Gastroesophageal sphincter (tissue), 4 donors: ENCODE measurements around the gene MS4A2. TPM values are rescaled to one million over a fixed set of nuclear protein-coding genes. Genes with fewer than 3 reads are reported as not detected.
"Not testable (repeated sequence)": the region's sequence is repeated elsewhere in the genome, so short reads cannot be mapped to it uniquely, and the experiment has no call there.

Experiments used
- ATAC-seq: fragments of 150-250 bp; one replicate; pipeline ENCODE4 v1.9.1; 2016; ENCODE audit warnings: mild to moderate bottlenecking, moderate library complexity
- H3K27ac ChIP-seq, 4 donors: fragments of 200-600 bp; sonication (generic) in 3 of 4; 1 replicate in 3 of 4; 2 replicates in 1 of 4; pipeline ENCODE4 v1.5.1; 2016 to 2019
- H3K27me3 ChIP-seq: fragments of 200-600 bp; sonication (generic); one replicate; pipeline ENCODE4 v1.5.1; 2019
- H3K36me3 ChIP-seq, 2 donors: fragments of 200-600 bp; sonication (generic); one replicate each; pipeline ENCODE4 v1.5.1; 2019; ENCODE audit warnings: control low read depth in 1 of 2
- H3K4me1 ChIP-seq, 3 donors: fragments of 200-600 bp; sonication (generic); 1 replicate in 2 of 3; 2 replicates in 1 of 3; pipeline ENCODE4 v1.5.1; 2016 to 2019; ENCODE audit warnings: control low read depth in 2 of 3
- H3K4me3 ChIP-seq, 2 donors: fragments of 200-600 bp; sonication (generic); one replicate each; pipeline ENCODE4 v1.5.1; 2019; ENCODE audit warnings: mild to moderate bottlenecking in 1 of 2, moderate library complexity in 1 of 2
- H3K9me3 ChIP-seq, 3 donors: fragments of 200-600 bp; sonication (generic); one replicate each; pipeline ENCODE4 v1.5.1; 2017 to 2019; ENCODE audit warnings: control low read depth in 2 of 3
- CTCF ChIP-seq, 4 experiments: fragments of 200-600 bp in 2 of 4; fragments of 450-650 bp in 2 of 4; sonication (generic) in 1 of 4; IDR thresholded peaks; one replicate each; pipeline ENCODE4 v1.5.1; 2017 to 2019; ENCODE audit warnings: antibody characterized with exemption in 4 of 4, mild to moderate bottlenecking in 2 of 4, moderate library complexity in 2 of 4
- EP300 ChIP-seq: sonication (generic); formaldehyde crosslinking; IDR thresholded peaks from one replicate; pipeline ENCODE4 v1.6.1; 2017; ENCODE audit warnings: antibody characterized with exemption, mild to moderate bottlenecking
- POLR2A ChIP-seq, 2 donors: fragments of 450-650 bp; IDR thresholded peaks; one replicate each; pipeline ENCODE4 v1.6.1; 2017; ENCODE audit warnings: antibody characterized with exemption in 2 of 2, mild to moderate bottlenecking in 2 of 2, moderate library complexity in 1 of 2
- POLR2AphosphoS5 ChIP-seq: sonication (generic); formaldehyde crosslinking; IDR thresholded peaks from one replicate; pipeline ENCODE4 v1.6.1; 2017; ENCODE audit warnings: antibody characterized with exemption
- WGBS, 2 donors: methylation state at CpG; one replicate each; pipeline ENCODE4 v1.1.5; 2018; ENCODE audit warnings: low coverage in 1 of 2; 5-methylcytosine and 5-hydroxymethylcytosine counted together
- total RNA-seq, 4 donors: library from RNA; depleted of rRNA; stranded (reverse); fragments of >200 nt; gene quantifications; one replicate each; pipeline ENCODE4 v1.1.0, GENCODE V29; 2016

Gene MS4A2
- total RNA-seq, 4 donors from 2014 or later: 1.2 to 4.7 (median 1.7) TPM; not detected in 1

GRCh38 chr11:60059521-60060240 lies 28.8 kb upstream of the MS4A2 start:
- H3K36me3 ChIP-seq: no peaks in the 10 kb centered on the region
- no peaks in the 10 kb centered on the region for H3K27me3 ChIP-seq
- no peaks in the 10 kb centered on the region for H3K9me3 ChIP-seq
- ATAC-seq: no peak
- no peak for TF ChIP-seq CTCF (IDR thresholded peaks at IDR 0.05)
- no peaks in the 10 kb centered on the region for H3K4me1 ChIP-seq
- H3K4me3 ChIP-seq: no peak overlapping the region
- WGBS, 2 donors: 95% methylated on average over 4 of the region's 4 CpGs
- no peak overlapping the region for H3K27ac ChIP-seq

- Histone ChIP-seq H3K4me3 (no peak overlapping the region), H3K36me3 (no peaks in the 10 kb centered on the region), H3K27ac (no peak overlapping the region), H3K9me3 (no peaks in the 10 kb centered on the region), H3K4me1 (no peaks in the 10 kb centered on the region), H3K27me3 (no peaks in the 10 kb centered on the region)
- ATAC-seq: no peak
- no peak for TF ChIP-seq POLR2AphosphoS5
- TF ChIP-seq EP300: no peak
- no peak for TF ChIP-seq CTCF (IDR thresholded peaks at IDR 0.05)
- TF ChIP-seq POLR2A (IDR thresholded peaks at IDR 0.05): no peak
- WGBS, 2 donors: 47 to 77% methylated on average over 1 of the region's 1 CpG
Observed at GRCh38 chr11:60064111-60064510, 24.4 kb upstream of the MS4A2 start.

- no peaks in the 10 kb centered on the region for H3K36me3 ChIP-seq
- WGBS, 2 donors: 67 to 88% methylated on average over 1 of the region's 1 CpG
- H3K27me3 ChIP-seq: no peaks in the 10 kb centered on the region
- H3K27ac ChIP-seq: no peak overlapping the region
- no peak for ATAC-seq
- H3K4me1 ChIP-seq: no peaks in the 10 kb centered on the region
- no peak overlapping the region for H3K4me3 ChIP-seq
- no peak for TF ChIP-seq CTCF (IDR thresholded peaks at IDR 0.05)
- TF ChIP-seq POLR2A (IDR thresholded peaks at IDR 0.05): no peak
- no peak for TF ChIP-seq EP300
- TF ChIP-seq POLR2AphosphoS5: no peak
- H3K9me3 ChIP-seq: no peaks in the 10 kb centered on the region
Observed at GRCh38 chr11:60065801-60066200, 22.7 kb upstream of the MS4A2 start.

- no peak for ATAC-seq
- no peak overlapping the region for H3K27ac ChIP-seq
- WGBS, 2 donors: 29 to 75% methylated on average over 1 to 2 of the region's 2 CpGs
- TF ChIP-seq CTCF (IDR thresholded peaks at IDR 0.05) (no peak), POLR2AphosphoS5 (no peak), EP300 (no peak), POLR2A (IDR thresholded peaks at IDR 0.05) (no peak)
- no peaks in the 10 kb centered on the region for H3K27me3 ChIP-seq
- no peaks in the 10 kb centered on the region for H3K9me3 ChIP-seq
- no peak overlapping the region for H3K4me3 ChIP-seq
- no peaks in the 10 kb centered on the region for H3K36me3 ChIP-seq
- H3K4me1 ChIP-seq: no peaks in the 10 kb centered on the region
Observed at GRCh38 chr11:60069450-60069849, 19.0 kb upstream of the MS4A2 start.

- ATAC-seq, H3K4me1 ChIP-seq, H3K27ac ChIP-seq, H3K4me3 ChIP-seq, H3K9me3 ChIP-seq, H3K27me3 ChIP-seq, H3K36me3 ChIP-seq: not testable (repeated sequence)
- WGBS, 2 donors: 76 to 82% methylated on average over 6 of the region's 6 CpGs
Observed at GRCh38 chr11:60071644-60072043, 16.8 kb upstream of the MS4A2 start.
